ENCODE results near the gene SCO2.

DNA sequence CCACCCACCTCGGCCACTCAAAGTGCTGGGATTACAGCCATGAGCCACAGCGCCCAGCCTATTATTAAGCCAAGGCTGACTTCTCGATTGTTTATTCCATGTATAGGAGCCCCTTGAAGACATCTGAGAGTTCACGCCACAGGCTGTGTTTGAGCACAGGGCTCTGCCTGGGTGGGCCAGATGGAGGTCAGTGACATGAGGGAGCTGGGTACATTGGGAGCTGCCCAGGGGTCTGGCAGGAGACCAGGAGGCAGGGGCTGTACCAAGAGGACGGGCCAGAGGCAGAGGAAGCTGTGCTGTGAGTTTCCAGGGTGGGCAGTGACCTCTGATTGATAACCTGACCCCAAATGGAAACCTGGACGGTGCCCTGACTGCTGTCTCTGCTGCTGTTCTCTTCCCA, 23.3 kb downstream of the SCO2 start:
- TF ChIP-seq, protein P1, sequence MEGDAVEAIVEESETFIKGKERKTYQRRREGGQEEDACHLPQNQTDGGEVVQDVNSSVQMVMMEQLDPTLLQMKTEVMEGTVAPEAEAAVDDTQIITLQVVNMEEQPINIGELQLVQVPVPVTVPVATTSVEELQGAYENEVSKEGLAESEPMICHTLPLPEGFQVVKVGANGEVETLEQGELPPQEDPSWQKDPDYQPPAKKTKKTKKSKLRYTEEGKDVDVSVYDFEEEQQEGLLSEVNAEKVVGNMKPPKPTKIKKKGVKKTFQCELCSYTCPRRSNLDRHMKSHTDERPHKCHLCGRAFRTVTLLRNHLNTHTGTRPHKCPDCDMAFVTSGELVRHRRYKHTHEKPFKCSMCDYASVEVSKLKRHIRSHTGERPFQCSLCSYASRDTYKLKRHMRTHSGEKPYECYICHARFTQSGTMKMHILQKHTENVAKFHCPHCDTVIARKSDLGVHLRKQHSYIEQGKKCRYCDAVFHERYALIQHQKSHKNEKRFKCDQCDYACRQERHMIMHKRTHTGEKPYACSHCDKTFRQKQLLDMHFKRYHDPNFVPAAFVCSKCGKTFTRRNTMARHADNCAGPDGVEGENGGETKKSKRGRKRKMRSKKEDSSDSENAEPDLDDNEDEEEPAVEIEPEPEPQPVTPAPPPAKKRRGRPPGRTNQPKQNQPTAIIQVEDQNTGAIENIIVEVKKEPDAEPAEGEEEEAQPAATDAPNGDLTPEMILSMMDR (IDR thresholded peaks at IDR 0.05; ENCODE audit: insufficient read depth, low read depth, low read length): no peak
- TF ChIP-seq EZH2 (IDR thresholded peaks at IDR 0.05; ENCODE audit: insufficient read depth, low read length): no peak
